Neural cell (in vitro differentiated cells): ENCODE measurements around the gene TOP1.

Experiments
- EP300 ChIP-seq: fragments of 450-650 bp; conservative IDR thresholded peaks from 2 replicates; pipeline ENCODE4 v1.6.1; 2014; ENCODE audit warnings: antibody characterized with exemption, mild to moderate bottlenecking, moderate library complexity; ENCODE audit not compliant: poor library complexity, severe bottlenecking
- EZH2 ChIP-seq: fragments of 200-600, 300-800 bp; shearing (Covaris generic), sonication (generic); IDR thresholded peaks from 2 replicates; pipeline ENCODE4 v1.6.1; 2014; ENCODE audit warnings: antibody characterized with exemption, low read length, borderline replicate concordance, mild to moderate bottlenecking; ENCODE audit not compliant: insufficient read depth, poor library complexity, severe bottlenecking
- POLR2AphosphoS5 ChIP-seq: IDR thresholded peaks from 2 replicates; pipeline ENCODE4 v1.6.1; 2012
- RAD21 ChIP-seq: fragments of 450-650 bp; conservative IDR thresholded peaks from 2 replicates; pipeline ENCODE4 v1.6.1; 2014; ENCODE audit warnings: antibody characterized with exemption, mild to moderate bottlenecking, moderate library complexity
- TAF1 ChIP-seq: IDR thresholded peaks from 2 replicates; pipeline ENCODE4 v1.6.1; 2012; ENCODE audit warnings: low read depth
- TF ChIP-seq, protein P1 (sequence below): fragments of 450-650 bp; IDR thresholded peaks from 2 replicates; pipeline ENCODE4 v1.5.1; 2014; ENCODE audit warnings: antibody characterized with exemption, mild to moderate bottlenecking, moderate library complexity; ENCODE audit not compliant: poor library complexity, severe bottlenecking
- TF ChIP-seq, protein P2 (sequence below): IDR thresholded peaks from 2 replicates; pipeline ENCODE4 v1.6.1; 2012; ENCODE audit warnings: borderline replicate concordance

DNA sequence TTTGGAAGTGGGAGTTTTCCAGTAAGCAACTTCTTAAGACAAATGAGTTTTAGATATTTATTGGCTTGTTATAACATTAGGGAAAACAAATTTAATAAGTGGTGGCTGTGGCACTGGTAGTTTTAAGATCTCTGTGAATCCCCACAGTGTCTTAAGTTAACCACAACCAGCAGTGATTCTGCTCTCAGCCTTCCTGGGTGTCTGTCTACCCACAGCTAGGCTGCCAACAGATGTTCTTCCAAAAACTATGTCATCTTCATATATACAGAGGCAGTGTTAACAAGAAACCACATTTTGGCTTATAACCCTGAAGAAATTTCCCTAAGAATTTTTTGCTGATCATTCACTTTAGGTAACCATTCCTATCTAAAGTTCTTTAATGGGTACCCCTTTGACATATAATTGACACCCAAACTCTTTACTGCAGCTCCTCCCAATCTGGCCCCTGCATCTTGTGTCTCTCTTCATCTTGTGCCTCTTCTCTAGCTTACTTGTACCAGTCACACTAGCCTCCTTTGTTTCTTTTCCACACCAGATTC, 52.7 kb downstream of the TOP1 start:
- TF ChIP-seq POLR2AphosphoS5 (no peak), EP300 (no peak), RAD21 (no peak), TAF1 (no peak), EZH2 (no peak)
- TF ChIP-seq, protein P1, sequence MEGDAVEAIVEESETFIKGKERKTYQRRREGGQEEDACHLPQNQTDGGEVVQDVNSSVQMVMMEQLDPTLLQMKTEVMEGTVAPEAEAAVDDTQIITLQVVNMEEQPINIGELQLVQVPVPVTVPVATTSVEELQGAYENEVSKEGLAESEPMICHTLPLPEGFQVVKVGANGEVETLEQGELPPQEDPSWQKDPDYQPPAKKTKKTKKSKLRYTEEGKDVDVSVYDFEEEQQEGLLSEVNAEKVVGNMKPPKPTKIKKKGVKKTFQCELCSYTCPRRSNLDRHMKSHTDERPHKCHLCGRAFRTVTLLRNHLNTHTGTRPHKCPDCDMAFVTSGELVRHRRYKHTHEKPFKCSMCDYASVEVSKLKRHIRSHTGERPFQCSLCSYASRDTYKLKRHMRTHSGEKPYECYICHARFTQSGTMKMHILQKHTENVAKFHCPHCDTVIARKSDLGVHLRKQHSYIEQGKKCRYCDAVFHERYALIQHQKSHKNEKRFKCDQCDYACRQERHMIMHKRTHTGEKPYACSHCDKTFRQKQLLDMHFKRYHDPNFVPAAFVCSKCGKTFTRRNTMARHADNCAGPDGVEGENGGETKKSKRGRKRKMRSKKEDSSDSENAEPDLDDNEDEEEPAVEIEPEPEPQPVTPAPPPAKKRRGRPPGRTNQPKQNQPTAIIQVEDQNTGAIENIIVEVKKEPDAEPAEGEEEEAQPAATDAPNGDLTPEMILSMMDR: no peak
- TF ChIP-seq, protein P2, sequence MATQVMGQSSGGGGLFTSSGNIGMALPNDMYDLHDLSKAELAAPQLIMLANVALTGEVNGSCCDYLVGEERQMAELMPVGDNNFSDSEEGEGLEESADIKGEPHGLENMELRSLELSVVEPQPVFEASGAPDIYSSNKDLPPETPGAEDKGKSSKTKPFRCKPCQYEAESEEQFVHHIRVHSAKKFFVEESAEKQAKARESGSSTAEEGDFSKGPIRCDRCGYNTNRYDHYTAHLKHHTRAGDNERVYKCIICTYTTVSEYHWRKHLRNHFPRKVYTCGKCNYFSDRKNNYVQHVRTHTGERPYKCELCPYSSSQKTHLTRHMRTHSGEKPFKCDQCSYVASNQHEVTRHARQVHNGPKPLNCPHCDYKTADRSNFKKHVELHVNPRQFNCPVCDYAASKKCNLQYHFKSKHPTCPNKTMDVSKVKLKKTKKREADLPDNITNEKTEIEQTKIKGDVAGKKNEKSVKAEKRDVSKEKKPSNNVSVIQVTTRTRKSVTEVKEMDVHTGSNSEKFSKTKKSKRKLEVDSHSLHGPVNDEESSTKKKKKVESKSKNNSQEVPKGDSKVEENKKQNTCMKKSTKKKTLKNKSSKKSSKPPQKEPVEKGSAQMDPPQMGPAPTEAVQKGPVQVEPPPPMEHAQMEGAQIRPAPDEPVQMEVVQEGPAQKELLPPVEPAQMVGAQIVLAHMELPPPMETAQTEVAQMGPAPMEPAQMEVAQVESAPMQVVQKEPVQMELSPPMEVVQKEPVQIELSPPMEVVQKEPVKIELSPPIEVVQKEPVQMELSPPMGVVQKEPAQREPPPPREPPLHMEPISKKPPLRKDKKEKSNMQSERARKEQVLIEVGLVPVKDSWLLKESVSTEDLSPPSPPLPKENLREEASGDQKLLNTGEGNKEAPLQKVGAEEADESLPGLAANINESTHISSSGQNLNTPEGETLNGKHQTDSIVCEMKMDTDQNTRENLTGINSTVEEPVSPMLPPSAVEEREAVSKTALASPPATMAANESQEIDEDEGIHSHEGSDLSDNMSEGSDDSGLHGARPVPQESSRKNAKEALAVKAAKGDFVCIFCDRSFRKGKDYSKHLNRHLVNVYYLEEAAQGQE: no peak
